Activated CD8-positive, alpha-beta memory T cell treated with anti-CD3 and anti-CD28 coated beads, Interleukin-2, amount 10 ng/mL, durations not matched to agents 7 days and 5 days (primary cell): ENCODE results near the gene KLF15. TPM values are rescaled to one million over a fixed set of nuclear protein-coding genes. Genes with fewer than 3 reads are reported as not detected.

Source experiments
- ATAC-seq: fragments of 150-1000 bp; cut with Tn5 transposase; one replicate; pipeline ENCODE4 v1.10.0; 2021; ENCODE audit warnings: moderate library complexity
- CTCF ChIA-PET: fragments of 350-600 bp; sonication (Branson Sonifier 250); formaldehyde crosslinking; loops from one replicate; lab custom pipeline; 2021; ENCODE audit warnings: antibody characterized with exemption; lab: Charles Lee
- DNase-seq: peaks from one replicate; pipeline ENCODE4 v3.0.0-alpha.2; 2020
- H3K27ac Mint-ChIP-seq: one replicate; pipeline ENCODE4 v1.8.0; 2021; ENCODE audit warnings: mild to moderate bottlenecking, mixed read lengths
- H3K27me3 Mint-ChIP-seq: one replicate; pipeline ENCODE4 v1.8.0; 2021; ENCODE audit warnings: mixed read lengths
- H3K36me3 Mint-ChIP-seq: one replicate; pipeline ENCODE4 v1.8.0; 2021; ENCODE audit warnings: mild to moderate bottlenecking, mixed read lengths
- H3K4me1 Mint-ChIP-seq: one replicate; pipeline ENCODE4 v1.8.0; 2021; ENCODE audit warnings: mixed read lengths
- H3K4me3 Mint-ChIP-seq: one replicate; pipeline ENCODE4 v1.8.0; 2021; ENCODE audit warnings: mild to moderate bottlenecking, moderate library complexity, mixed read lengths
- H3K9me3 Mint-ChIP-seq: one replicate; pipeline ENCODE4 v1.8.0; 2022; ENCODE audit warnings: low read depth, mixed read lengths
- total RNA-seq, 2 experiments: library from RNA; stranded (reverse); gene quantifications; one replicate each; pipeline ENCODE4 v1.2.3, GENCODE V29; 2021

KLF15 gene
- total RNA-seq, 2 experiments from 2014 or later = not detected

DNA sequence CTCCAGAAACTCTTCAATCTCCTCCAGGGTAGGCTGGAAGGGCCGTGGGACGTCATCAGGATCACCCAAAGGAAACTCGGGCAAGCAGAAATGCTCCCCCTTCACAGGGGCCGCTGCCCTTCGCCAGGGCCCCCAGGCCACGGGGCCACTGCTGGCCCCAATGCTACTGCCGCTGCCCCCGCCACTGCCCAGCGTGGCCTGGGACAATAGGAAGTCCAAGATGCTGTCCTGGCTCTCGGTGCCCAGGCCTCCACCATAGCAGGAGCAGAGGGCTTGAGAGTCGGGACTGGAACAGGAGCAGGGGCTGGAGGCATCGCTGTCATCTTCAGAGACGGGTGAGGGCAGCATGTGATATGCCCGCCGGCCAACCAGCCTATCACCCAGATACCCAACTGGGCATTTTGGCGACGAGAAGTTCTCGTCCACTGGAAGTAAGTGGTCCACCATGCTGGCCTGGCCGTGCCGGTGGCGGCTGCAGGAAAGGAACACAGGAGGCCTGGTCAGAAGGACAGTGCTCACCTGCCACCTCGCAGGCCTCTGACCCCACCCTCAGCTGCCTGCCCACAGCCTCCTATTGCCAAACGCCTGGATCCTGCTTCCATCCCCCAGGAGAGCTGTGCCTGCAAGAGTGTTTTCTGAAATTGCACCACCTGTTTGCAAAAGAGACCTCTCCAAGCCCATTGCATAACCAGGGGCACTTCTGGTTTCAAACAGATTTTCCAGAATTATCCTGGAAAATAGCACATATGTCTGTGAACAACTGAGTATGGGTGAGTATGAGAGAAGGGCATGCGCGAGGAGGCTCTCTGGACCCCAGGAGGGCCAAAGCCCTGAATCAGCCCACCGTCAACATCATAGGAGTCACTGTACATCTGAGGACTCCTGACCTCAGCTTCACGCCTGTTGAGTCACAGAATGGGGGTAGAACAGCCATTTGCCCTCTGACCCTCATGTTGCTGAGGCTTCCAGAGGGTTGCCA is 4.4 kb downstream of the KLF15 start:
- CTCF ChIA-PET = no interaction called here
- Mint-ChIP-seq H3K9me3 (no peaks in the 10 kb centered on the region), H3K27me3 (peaks cover 19% of the 10 kb centered on the region), H3K4me1 (peaks cover 5% of the 10 kb centered on the region), H3K4me3 (no peak overlapping the region), H3K36me3 (no peaks in the 10 kb centered on the region), H3K27ac (no peak overlapping the region)
- no peak for DNase-seq
- ATAC-seq = no peak

- ATAC-seq (no peak), DNase-seq (no peak)
- no peak overlapping the region for H3K4me3 Mint-ChIP-seq
- H3K36me3 Mint-ChIP-seq = no peaks in the 10 kb centered on the region
- H3K4me1 Mint-ChIP-seq = peaks cover 2% of the 10 kb centered on the region
- CTCF ChIA-PET = no interaction called here
- peaks cover 15% of the 10 kb centered on the region for H3K27me3 Mint-ChIP-seq
- H3K9me3 Mint-ChIP-seq = no peaks in the 10 kb centered on the region
- H3K27ac Mint-ChIP-seq = no peak overlapping the region
Observed at GRCh38 chr3:126351771-126352475, 5.3 kb downstream of the KLF15 start.

- Mint-ChIP-seq H3K36me3 (no peaks in the 10 kb centered on the region), H3K4me1 (peaks cover under 1% of the 10 kb centered on the region), H3K27ac (no peak overlapping the region), H3K27me3 (peaks cover 12% of the 10 kb centered on the region), H3K4me3 (no peak overlapping the region), H3K9me3 (no peaks in the 10 kb centered on the region)
- no peak for DNase-seq
- CTCF ChIA-PET = no interaction called here
- no peak for ATAC-seq
Observed at GRCh38 chr3:126351086-126351770, 6.0 kb downstream of the KLF15 start.

DNA sequence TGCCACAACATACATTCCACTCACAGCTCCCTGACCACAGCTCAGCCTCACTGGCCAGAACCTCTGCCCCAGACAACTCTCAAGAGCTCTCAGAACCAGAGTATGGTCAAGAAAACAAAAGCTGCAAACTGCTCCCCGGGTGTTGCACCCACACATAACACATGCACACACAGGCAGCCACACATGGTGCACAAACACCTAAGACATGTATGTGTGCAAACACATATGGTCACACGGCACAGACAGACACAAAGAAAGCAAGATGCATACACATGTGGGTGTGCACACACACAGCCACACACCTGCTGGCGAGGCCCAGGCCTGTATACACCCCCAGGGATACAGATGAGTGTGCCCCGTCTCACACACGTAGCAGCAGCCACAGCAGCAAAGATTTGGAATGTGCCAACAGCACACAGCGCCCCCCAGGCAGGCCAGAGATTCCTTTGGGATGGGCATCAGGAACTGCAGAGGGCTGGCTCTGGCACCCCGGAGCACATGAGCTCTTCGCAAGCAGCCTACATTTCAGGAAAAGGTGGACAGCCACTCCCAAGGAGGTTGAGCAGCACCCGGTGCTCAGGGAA is 6.6 kb downstream of the KLF15 start:
- Mint-ChIP-seq H3K9me3 (no peaks in the 10 kb centered on the region), H3K36me3 (no peaks in the 10 kb centered on the region), H3K4me3 (no peak overlapping the region), H3K27me3 (peaks cover 6% of the 10 kb centered on the region), H3K4me1 (no peaks in the 10 kb centered on the region), H3K27ac (no peak overlapping the region)
- DNase-seq = no peak
- no peak for ATAC-seq
- CTCF ChIA-PET = no interaction called here

- ATAC-seq (no peak), DNase-seq (no peak)
- Mint-ChIP-seq H3K4me1 (no peaks in the 10 kb centered on the region), H3K27me3 (no peaks in the 10 kb centered on the region), H3K9me3 (no peaks in the 10 kb centered on the region), H3K27ac (no peak overlapping the region), H3K36me3 (no peaks in the 10 kb centered on the region), H3K4me3 (no peak overlapping the region)
- CTCF ChIA-PET = no interaction called here
Observed at GRCh38 chr3:126349611-126350501, 7.4 kb downstream of the KLF15 start.

GRCh38 chr3:126349071-126349470 is 8.1 kb downstream of the KLF15 start:
- H3K27me3 Mint-ChIP-seq = no peaks in the 10 kb centered on the region
- no peaks in the 10 kb centered on the region for H3K9me3 Mint-ChIP-seq
- ATAC-seq = no peak
- H3K27ac Mint-ChIP-seq = no peak overlapping the region
- H3K36me3 Mint-ChIP-seq = no peaks in the 10 kb centered on the region
- CTCF ChIA-PET = no interaction called here
- H3K4me3 Mint-ChIP-seq = no peak overlapping the region
- H3K4me1 Mint-ChIP-seq = no peaks in the 10 kb centered on the region
- DNase-seq = no peak

- H3K36me3 Mint-ChIP-seq = no peaks in the 10 kb centered on the region
- H3K4me1 Mint-ChIP-seq = no peaks in the 10 kb centered on the region
- H3K27ac Mint-ChIP-seq = no peak overlapping the region
- no peaks in the 10 kb centered on the region for H3K27me3 Mint-ChIP-seq
- H3K4me3 Mint-ChIP-seq = no peak overlapping the region
- no peaks in the 10 kb centered on the region for H3K9me3 Mint-ChIP-seq
- ATAC-seq = no peak
- no peak for DNase-seq
- CTCF ChIA-PET = no interaction called here
Observed at GRCh38 chr3:126348308-126348920, 8.8 kb downstream of the KLF15 start.

DNA sequence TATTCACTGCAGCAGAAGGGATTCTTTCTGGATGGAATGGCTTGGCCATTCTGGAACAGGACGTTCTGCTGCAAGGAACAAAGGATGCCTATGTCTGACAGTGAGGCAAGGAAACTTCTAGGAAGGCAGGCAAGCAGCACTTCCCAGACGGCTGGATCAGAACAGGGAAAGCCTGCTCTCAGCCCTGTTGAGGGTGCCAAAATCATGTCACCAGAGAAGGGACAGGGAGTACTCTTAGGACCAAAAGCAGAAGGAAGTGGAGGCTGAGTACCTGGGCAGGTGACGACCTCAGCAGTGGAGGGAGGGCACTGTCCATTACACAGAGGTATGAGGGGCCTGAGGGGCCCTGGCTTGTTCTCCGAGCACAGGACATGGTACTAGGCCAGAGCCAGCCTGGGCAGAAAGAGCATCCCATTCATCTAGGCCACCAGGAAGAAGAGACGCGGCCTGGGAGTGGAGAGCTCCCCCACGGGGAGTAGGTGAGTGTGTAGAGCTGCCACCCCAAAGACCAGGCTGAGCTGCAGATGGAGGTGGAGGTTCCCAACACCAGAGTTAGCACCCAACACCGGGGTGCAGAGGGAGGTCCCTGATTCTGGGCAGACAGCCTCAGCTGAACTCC is 9.6 kb downstream of the KLF15 start:
- Mint-ChIP-seq H3K36me3 (no peaks in the 10 kb centered on the region), H3K27ac (no peak overlapping the region), H3K4me3 (no peak overlapping the region), H3K4me1 (no peaks in the 10 kb centered on the region), H3K27me3 (no peaks in the 10 kb centered on the region), H3K9me3 (no peaks in the 10 kb centered on the region)
- ATAC-seq = no peak
- no peak for DNase-seq
- CTCF ChIA-PET = no interaction called here

- DNase-seq = no peak
- CTCF ChIA-PET = no interaction called here
- no peaks in the 10 kb centered on the region for H3K4me1 Mint-ChIP-seq
- no peaks in the 10 kb centered on the region for H3K9me3 Mint-ChIP-seq
- ATAC-seq = no peak
- H3K4me3 Mint-ChIP-seq = no peak overlapping the region
- no peak overlapping the region for H3K27ac Mint-ChIP-seq
- H3K36me3 Mint-ChIP-seq = no peaks in the 10 kb centered on the region
- H3K27me3 Mint-ChIP-seq = no peaks in the 10 kb centered on the region
Observed at GRCh38 chr3:126346466-126346865, 10.7 kb downstream of the KLF15 start.

DNA sequence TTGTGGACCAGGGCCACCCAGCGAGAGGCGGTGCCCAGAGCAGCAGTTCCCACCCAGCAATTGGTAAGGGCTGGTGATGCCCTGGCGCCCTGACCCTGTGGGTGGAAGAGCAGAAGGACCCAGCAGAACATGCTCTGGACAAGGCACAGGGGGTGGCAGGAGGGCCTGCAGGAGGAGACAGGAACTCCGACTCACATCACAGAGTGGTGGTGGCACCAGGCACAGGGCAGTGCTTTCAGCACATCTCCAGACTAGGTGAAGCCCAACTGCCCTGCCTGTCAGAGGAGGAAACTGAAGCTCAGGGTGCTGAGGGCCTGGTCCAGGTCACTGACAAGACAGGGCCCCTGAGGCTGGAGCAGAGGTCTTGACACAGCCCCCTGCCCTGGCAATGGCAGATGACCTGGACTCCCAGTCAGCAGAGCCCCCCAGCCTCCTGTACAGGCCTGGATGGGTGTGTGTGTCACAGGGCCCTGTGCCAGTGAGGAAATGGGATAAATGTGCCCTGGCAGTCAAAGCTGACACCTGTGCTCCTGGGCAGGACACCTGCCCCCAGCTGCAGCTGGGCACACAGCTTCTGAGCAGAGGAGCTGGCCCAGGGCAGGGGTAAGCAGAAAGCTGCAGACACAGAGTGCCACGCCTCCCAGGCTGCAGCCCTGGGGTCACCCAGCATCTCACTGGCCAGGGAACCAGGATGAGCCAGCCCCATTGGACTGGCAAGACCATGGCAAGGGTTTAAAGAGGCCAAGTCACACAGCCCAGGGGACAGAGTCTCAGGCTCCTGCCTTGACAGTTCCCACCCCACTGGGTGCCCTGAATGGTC is 11.4 kb downstream of the KLF15 start:
- Mint-ChIP-seq H3K27ac (no peak overlapping the region), H3K36me3 (no peaks in the 10 kb centered on the region), H3K4me1 (no peaks in the 10 kb centered on the region), H3K9me3 (no peaks in the 10 kb centered on the region), H3K4me3 (no peak overlapping the region), H3K27me3 (no peaks in the 10 kb centered on the region)
- DNase-seq (no peak), ATAC-seq (no peak)
- CTCF ChIA-PET = no interaction called here

DNA sequence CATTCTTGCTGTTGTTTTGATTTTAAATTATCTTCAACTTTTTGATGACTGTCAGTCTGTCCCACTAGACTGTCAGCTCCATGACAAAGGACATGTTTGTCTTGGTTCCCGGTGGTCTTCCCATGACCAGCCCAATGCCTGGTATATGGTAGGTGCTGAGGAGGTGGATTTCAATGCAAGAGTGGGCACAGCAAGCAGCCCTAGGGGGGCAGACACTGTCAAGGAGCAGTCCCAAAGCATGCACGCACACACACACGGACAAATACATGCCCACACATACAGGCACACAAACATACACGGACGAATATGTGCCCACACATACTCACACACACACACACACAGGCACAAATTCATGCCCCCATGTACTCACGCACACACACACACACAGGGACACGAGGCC is 12.0 kb downstream of the KLF15 start:
- no peak for ATAC-seq
- CTCF ChIA-PET = no interaction called here
- DNase-seq = no peak
- Mint-ChIP-seq H3K27me3 (no peaks in the 10 kb centered on the region), H3K36me3 (no peaks in the 10 kb centered on the region), H3K27ac (no peak overlapping the region), H3K4me1 (no peaks in the 10 kb centered on the region), H3K9me3 (no peaks in the 10 kb centered on the region), H3K4me3 (no peak overlapping the region)
